ENCODE results near the gene UCK1. TPM values are rescaled to one million over a fixed set of nuclear protein-coding genes. Genes with fewer than 3 reads are reported as not detected.

The UCK1 gene
- total RNA-seq, 4 donors from 2014 or later, result 22.0 to 35.1 (median 25.4) TPM

DNA sequence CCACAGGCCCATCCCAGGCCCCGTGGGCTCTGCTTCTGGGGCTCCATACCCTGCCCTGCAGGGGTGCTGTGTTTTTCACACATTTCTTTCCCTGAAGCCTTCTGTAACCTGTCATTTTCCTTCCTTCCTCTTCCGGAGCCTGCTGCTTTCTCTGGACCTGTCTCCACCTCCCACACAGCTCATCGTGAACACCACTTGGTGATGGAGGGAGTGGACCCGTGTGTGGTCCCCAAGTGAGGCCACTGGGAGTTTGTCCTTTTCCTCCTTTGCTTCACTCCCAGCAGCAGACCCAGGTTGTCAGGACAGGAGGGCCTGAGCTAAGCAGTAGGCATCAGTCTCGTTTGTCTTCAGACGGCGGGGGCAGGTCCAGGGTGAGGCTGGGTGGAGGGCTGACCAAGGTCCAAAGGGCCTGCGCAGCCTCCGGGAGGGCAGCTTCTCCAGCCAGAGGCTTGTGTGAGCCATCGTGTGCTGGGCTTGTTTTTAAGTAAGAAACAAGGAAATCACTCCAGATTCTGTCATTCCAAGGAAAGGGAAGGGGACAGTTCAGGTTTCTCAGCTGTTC lies 34.1 kb downstream of the UCK1 start:
- intact Hi-C loops (cut with DNase I; ENCODE audit: low total_unique reads), result loop anchor here (10.0 kb wide), 1 partner anchor 102 kb away; the partner anchor contains the start of gene PRRC2B
- 85 to 88% methylated on average over 10 of the region's 10 CpGs for WGBS, 2 donors
- H3K4me3 ChIP-seq (ENCODE audit: low read depth, poor library complexity, severe bottlenecking), result no peak overlapping the region
- TF ChIP-seq, protein P1, sequence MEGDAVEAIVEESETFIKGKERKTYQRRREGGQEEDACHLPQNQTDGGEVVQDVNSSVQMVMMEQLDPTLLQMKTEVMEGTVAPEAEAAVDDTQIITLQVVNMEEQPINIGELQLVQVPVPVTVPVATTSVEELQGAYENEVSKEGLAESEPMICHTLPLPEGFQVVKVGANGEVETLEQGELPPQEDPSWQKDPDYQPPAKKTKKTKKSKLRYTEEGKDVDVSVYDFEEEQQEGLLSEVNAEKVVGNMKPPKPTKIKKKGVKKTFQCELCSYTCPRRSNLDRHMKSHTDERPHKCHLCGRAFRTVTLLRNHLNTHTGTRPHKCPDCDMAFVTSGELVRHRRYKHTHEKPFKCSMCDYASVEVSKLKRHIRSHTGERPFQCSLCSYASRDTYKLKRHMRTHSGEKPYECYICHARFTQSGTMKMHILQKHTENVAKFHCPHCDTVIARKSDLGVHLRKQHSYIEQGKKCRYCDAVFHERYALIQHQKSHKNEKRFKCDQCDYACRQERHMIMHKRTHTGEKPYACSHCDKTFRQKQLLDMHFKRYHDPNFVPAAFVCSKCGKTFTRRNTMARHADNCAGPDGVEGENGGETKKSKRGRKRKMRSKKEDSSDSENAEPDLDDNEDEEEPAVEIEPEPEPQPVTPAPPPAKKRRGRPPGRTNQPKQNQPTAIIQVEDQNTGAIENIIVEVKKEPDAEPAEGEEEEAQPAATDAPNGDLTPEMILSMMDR (IDR thresholded peaks at IDR 0.05), result no peak
- TF ChIP-seq POLR2A (IDR thresholded peaks at IDR 0.05), result no peak
- no peak for DNase-seq (ENCODE audit: low spot score in 2 of 2)

DNA sequence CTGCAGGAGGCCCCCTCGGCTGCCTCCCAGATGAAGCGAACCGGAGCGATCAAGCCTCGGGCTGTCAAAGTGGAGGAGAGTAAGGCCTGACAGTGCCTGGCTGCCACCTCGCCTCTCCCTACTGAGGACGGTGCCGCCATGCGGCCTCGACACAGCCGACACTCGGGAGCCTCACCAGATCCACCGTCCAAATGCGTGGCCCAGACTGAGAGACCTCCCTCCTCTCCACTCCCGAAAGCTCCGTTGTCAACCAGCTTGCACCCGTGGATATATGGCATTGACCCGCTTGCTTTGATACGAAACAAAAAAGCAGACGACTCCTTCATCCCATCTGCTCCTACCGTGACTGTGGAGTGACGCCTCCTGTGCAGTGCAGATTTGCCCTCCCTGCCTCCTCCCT lies 35.3 kb downstream of the UCK1 start:
- DNase-seq (ENCODE audit: low spot score in 2 of 2), result no peak
- TF ChIP-seq POLR2A (IDR thresholded peaks at IDR 0.05), result no peak
- TF ChIP-seq, protein P1 (IDR thresholded peaks at IDR 0.05), result no peak
- H3K4me3 ChIP-seq (ENCODE audit: low read depth, poor library complexity, severe bottlenecking), result no peak overlapping the region
- WGBS, 2 donors, result 87 to 90% methylated on average over 21 to 22 of the region's 22 CpGs
- intact Hi-C loops (cut with DNase I; ENCODE audit: low total_unique reads), result loop anchor here (10.0 kb wide), 1 partner anchor 101 kb away; the partner anchor contains the start of gene PRRC2B

DNA sequence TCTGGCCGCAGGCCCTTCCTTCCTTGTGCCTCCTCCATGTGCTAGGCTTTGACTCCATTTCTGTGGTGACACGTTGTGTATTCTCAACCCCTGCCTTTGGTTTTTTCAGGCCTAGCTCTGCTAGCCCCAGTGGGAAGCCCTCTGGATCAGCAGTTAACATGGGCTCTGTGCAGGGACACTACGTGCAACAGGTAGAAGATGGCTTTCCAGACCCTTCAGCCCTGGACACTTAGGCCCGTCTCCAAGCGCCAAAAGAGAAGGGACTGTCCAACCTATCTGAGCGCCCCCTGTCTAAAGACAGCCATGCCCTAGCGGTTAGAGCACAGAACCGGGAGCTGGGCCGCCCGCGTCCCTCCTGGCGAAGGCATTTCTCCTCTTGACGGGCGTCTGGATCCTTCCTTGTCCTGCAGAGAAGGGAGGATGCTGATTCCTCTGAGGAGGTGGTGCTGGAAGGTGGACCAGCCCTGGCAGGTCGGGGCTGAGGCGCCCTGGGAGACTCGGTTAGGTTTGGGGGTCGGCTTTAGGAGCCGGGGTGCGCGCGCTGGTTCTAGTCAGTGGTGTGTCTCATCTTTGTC lies 36.7 kb downstream of the UCK1 start:
- 91 to 92% methylated on average over 22 of the region's 22 CpGs for WGBS, 2 donors
- no peak for DNase-seq (ENCODE audit: low spot score in 2 of 2)
- intact Hi-C loops (cut with DNase I; ENCODE audit: low total_unique reads), result loop anchor here (10.0 kb wide), 1 partner anchor 100 kb away; the partner anchor contains the start of gene PRRC2B
- no peak for TF ChIP-seq POLR2A (IDR thresholded peaks at IDR 0.05)
- TF ChIP-seq, protein P1 (IDR thresholded peaks at IDR 0.05), result no peak
- H3K4me3 ChIP-seq (ENCODE audit: low read depth, poor library complexity, severe bottlenecking), result no peak overlapping the region

DNA sequence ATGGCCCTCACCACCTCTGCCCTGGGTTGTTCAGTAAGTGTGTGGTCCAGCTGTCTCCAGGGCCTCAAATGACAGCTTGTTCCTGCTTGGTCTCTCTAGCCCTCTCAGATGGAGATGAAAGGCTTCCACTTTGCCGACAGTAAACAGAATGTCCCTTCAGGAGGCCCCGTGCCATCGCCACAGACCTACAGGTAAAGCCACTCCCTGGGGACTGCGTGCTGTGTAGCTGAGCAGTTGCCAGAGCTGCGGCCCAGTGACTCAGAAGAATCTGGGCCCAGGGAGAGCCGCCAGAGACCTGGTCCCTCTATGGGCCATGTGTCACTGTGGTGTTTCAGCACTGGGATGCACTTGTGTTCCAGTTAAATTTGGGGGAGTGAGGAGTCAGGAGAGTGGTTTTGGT lies 39.0 kb downstream of the UCK1 start:
- WGBS, 2 donors, result 67 to 78% methylated on average over 6 of the region's 6 CpGs
- no peak overlapping the region for H3K4me3 ChIP-seq (ENCODE audit: low read depth, poor library complexity, severe bottlenecking)
- DNase-seq (ENCODE audit: low spot score in 2 of 2), result no peak
- intact Hi-C loops (cut with DNase I; ENCODE audit: low total_unique reads), result loop anchor here (10.0 kb wide), 1 partner anchor 97 kb away; the partner anchor contains the start of gene PRRC2B
- no peak for TF ChIP-seq POLR2A (IDR thresholded peaks at IDR 0.05)
- TF ChIP-seq, protein P1 (IDR thresholded peaks at IDR 0.05), result no peak

DNA sequence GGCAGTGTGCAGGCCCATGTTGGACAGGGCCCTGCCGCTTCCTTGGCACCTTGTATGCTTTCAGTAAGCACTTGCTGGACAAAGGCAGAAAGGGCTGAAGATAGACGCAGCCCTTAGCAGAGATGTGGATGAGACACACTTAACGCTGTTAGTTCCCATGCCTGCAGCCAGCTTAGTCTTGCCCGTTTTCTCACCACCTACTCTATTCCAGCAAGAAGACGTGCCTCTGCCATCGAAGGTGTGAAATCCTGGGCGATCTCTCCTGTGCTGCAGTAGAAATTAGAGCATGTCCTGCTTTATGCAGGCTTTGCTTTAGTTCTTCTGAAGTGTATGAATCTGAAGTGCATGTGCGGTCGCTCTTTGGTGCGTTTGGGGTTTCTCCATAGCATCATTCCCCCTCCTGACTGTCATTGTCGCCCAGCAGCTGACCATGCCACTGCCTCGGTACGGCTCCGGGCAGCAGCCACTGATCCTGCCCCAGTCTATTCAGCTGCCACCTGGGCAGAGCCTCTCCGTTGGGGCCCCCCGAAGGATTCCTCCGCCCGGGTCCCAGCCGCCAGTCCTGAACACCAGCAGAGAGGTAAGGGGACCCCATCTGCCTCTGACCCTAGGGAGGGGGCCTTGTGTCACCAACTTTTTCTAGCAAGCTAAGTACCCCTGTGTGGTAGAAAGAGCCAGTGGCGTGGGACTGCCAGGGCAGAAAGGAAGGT lies 39.9 kb downstream of the UCK1 start:
- H3K4me3 ChIP-seq (ENCODE audit: low read depth, poor library complexity, severe bottlenecking), result no peak overlapping the region
- TF ChIP-seq, protein P1 (IDR thresholded peaks at IDR 0.05), result no peak
- no peak for TF ChIP-seq POLR2A (IDR thresholded peaks at IDR 0.05)
- intact Hi-C loops (cut with DNase I; ENCODE audit: low total_unique reads), result loop anchor here (10.0 kb wide), 1 partner anchor 96 kb away; the partner anchor contains the start of gene PRRC2B
- 92 to 94% methylated on average over 18 to 20 of the region's 20 CpGs for WGBS, 2 donors
- DNase-seq (ENCODE audit: low spot score in 2 of 2), result no peak

Measured in lower leg skin (tissue), 4 donors.